ENCODE measurements around the gene VSX1.

DNA sequence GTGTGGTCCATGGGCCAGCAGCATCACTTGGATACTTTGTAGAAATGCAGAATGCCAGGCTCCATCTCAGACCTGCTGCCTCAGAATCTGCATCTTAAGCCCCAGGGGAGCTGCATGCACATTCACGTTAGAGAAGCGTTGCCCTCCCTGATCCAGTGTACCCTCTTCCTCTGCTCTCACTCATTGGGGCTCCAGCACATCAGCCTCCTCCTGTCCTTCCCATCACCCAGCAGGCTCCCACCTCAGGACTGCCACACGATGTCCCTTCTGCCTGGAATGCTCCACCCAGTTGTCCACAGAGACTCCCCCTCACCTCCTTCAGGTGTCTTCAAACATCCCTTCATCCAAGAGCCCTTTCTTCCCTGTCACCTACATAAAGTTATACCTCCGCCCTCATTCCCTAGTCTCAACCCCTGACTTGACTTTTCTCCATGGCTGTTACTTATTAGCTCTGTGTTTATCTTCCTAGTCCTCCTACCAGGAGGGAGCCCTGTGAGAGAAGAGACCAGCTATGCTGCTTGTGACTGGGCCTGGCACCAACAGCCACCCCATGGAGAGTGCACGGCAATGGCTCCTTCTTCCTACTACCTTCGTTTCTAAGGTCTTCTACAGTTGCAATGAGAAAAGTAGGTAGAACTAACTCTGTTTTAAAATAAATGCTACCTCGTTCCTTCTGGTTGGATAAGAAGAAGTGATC lies 20.7 kb downstream of the VSX1 start:
- TF ChIP-seq CTCF (conservative IDR thresholded peaks at IDR 0.05 in 1 of 2, IDR thresholded peaks at IDR 0.05 in 1 of 2; ENCODE audit: low read depth in 1 of 2, low read length in 2 of 2) (no peak), EZH2 (IDR thresholded peaks at IDR 0.05; ENCODE audit: low read length, missing control alignments) (no peak)
